HepG2 (cell line): ENCODE data around the gene ALDOA. TPM values are rescaled to one million over a fixed set of nuclear protein-coding genes. Genes with fewer than 3 reads are reported as not detected.

Experiments
- ATF7 ChIP-seq, 2 experiments: fragments of 450-650 bp in 1 of 2; sonication (generic) in 1 of 2; formaldehyde crosslinking in 1 of 2; IDR thresholded peaks; 2 replicates each; pipeline versions ENCODE4 v1.4.0 to v1.6.1; 2016 to 2020; ENCODE audit warnings: antibody characterized with exemption in 1 of 2, mild to moderate bottlenecking in 1 of 2, missing genetic modification reagents in 1 of 2
- CC2D1A ChIP-seq: sonication (generic); formaldehyde crosslinking; IDR thresholded peaks from 2 replicates; pipeline ENCODE4 v1.8.1; 2023; ENCODE audit warnings: mild to moderate bottlenecking, missing genetic modification reagents
- CENPT ChIP-seq: sonication (generic); formaldehyde crosslinking; IDR thresholded peaks from 2 replicates; pipeline ENCODE4 v1.8.0; 2022; ENCODE audit warnings: low read depth, mild to moderate bottlenecking, moderate library complexity, missing genetic modification reagents
- FOXP1 ChIP-seq, 2 experiments: fragments of 450-650 bp in 1 of 2; IDR thresholded peaks; 2 replicates each; pipeline ENCODE4 v1.6.1; 2017 to 2018; ENCODE audit warnings: antibody characterized with exemption in 1 of 2
- JARID2 ChIP-seq: sonication (generic); formaldehyde crosslinking; IDR thresholded peaks from 2 replicates; pipeline ENCODE4 v1.8.1; 2023; ENCODE audit warnings: missing genetic modification reagents, inconsistent platforms; ENCODE audit not compliant: insufficient replicate concordance
- MAZ ChIP-seq, 2 experiments: sonication (generic) in 1 of 2; formaldehyde crosslinking in 1 of 2; IDR thresholded peaks; 2 replicates each; pipeline versions ENCODE4 v1.5.0 to v1.6.1; 2012 to 2020; ENCODE audit warnings: low read depth in 2 of 2, mild to moderate bottlenecking in 2 of 2, borderline replicate concordance in 1 of 2, improper control_type of control experiment in 1 of 2, low read length in 1 of 2, missing genetic modification reagents in 1 of 2, moderate library complexity in 1 of 2
- NONO ChIP-seq, 2 experiments: fragments of 450-650 bp in 1 of 2; sonication (generic) in 1 of 2; formaldehyde crosslinking in 1 of 2; IDR thresholded peaks in 1 of 2; conservative IDR thresholded peaks in 1 of 2; 2 replicates each; pipeline versions ENCODE4 v1.6.1 to v1.8.0; 2017 to 2022; ENCODE audit warnings: mild to moderate bottlenecking in 1 of 2, missing genetic modification reagents in 1 of 2, moderate library complexity in 1 of 2
- POLR2A ChIP-seq, 2 experiments: IDR thresholded peaks; 2 replicates each; pipeline ENCODE4 v1.6.1; 2011; ENCODE audit warnings: low read depth in 2 of 2, low read length in 2 of 2, mild to moderate bottlenecking in 1 of 2, moderate library complexity in 1 of 2; ENCODE audit not compliant: insufficient read depth in 1 of 2
- SIN3B ChIP-seq: fragments of 150-350 bp; IDR thresholded peaks from 2 replicates; pipeline ENCODE4 v1.6.1; 2014; ENCODE audit warnings: low read length
- SMARCE1 ChIP-seq: fragments of 450-650 bp; IDR thresholded peaks from 2 replicates; pipeline ENCODE4 v1.6.1; 2017; ENCODE audit warnings: borderline replicate concordance
- SNAPC2 ChIP-seq: sonication (generic); formaldehyde crosslinking; IDR thresholded peaks from 2 replicates; pipeline ENCODE4 v1.8.1; 2022; ENCODE audit warnings: mild to moderate bottlenecking, missing genetic modification reagents
- TSC22D2 ChIP-seq: sonication (generic); formaldehyde crosslinking; IDR thresholded peaks from 2 replicates; pipeline ENCODE4 v1.5.1; 2020; ENCODE audit warnings: missing genetic modification reagents, mild to moderate bottlenecking, borderline replicate concordance
- ZBTB8A ChIP-seq: sonication (generic); formaldehyde crosslinking; IDR thresholded peaks from 2 replicates; pipeline ENCODE4 v1.4.0; 2020; ENCODE audit warnings: mild to moderate bottlenecking, low read depth, missing genetic modification reagents, borderline replicate concordance
- ZC3H13 ChIP-seq: sonication (generic); formaldehyde crosslinking; IDR thresholded peaks from 2 replicates; pipeline ENCODE4 v1.8.1; 2023; ENCODE audit warnings: mild to moderate bottlenecking, missing genetic modification reagents, moderate library complexity
- ZNF235 ChIP-seq: sonication (generic); formaldehyde crosslinking; IDR thresholded peaks from 2 replicates; pipeline ENCODE4 v1.8.1; 2023; ENCODE audit warnings: mild to moderate bottlenecking, missing genetic modification reagents, borderline replicate concordance
- ZNF337 ChIP-seq: sonication (generic); formaldehyde crosslinking; IDR thresholded peaks from 2 replicates; pipeline ENCODE4 v1.5.1; 2020; ENCODE audit warnings: missing genetic modification reagents, low read depth, mild to moderate bottlenecking, borderline replicate concordance
- ZNF441 ChIP-seq: sonication (generic); formaldehyde crosslinking; IDR thresholded peaks from 2 replicates; pipeline ENCODE4 v1.7.0; 2021; ENCODE audit warnings: missing genetic modification reagents, borderline replicate concordance
- ZNF501 ChIP-seq: sonication (generic); formaldehyde crosslinking; IDR thresholded peaks from 2 replicates; pipeline ENCODE4 v1.5.1; 2020; ENCODE audit warnings: mild to moderate bottlenecking, moderate library complexity, missing genetic modification reagents
- ZNF572 ChIP-seq: sonication (generic); formaldehyde crosslinking; IDR thresholded peaks from 2 replicates; pipeline ENCODE4 v1.5.1; 2020; ENCODE audit warnings: mild to moderate bottlenecking, missing genetic modification reagents
- ZNF782 ChIP-seq: sonication (generic); formaldehyde crosslinking; IDR thresholded peaks from 2 replicates; pipeline ENCODE4 v1.4.0; 2020; ENCODE audit warnings: missing genetic modification reagents, mild to moderate bottlenecking, borderline replicate concordance
- ZSCAN12 ChIP-seq: sonication (generic); formaldehyde crosslinking; IDR thresholded peaks from 2 replicates; pipeline ENCODE4 v1.9.0; 2021; ENCODE audit warnings: mild to moderate bottlenecking, missing genetic modification reagents
- polyA plus RNA-seq, 8 experiments: library from polyadenylated mRNA; depleted of rRNA in 3 of 8; stranded (reverse) in 7 of 8; unstranded in 1 of 8; fragments of >200 nt; fragmentation: Illumina TruSeq in 4 of 8; extraction: Trizol in 4 of 8; gene quantifications; 2 replicates each; pipeline versions ENCODE4 v1.2.1 to v1.2.3, GENCODE V29; 2011 to 2016; ENCODE audit warnings: low read depth in 4 of 8, missing spikeins in 1 of 8, mixed read lengths in 1 of 8; ENCODE audit not compliant: insufficient read depth in 1 of 8
- total RNA-seq, 5 experiments: library from RNA; depleted of rRNA; stranded (reverse); fragments of >200 nt; fragmentation: Illumina TruSeq; extraction: Trizol; gene quantifications; 2 replicates each; pipeline ENCODE4 v1.2.3, GENCODE V29; 2016; ENCODE audit warnings: low read depth in 1 of 5
- TF ChIP-seq, protein P1 (sequence below): sonication (generic); formaldehyde crosslinking; IDR thresholded peaks from 2 replicates; pipeline ENCODE4 v1.4.0; 2020; ENCODE audit warnings: missing genetic modification reagents
- TF ChIP-seq, protein P2 (sequence below): sonication (generic); formaldehyde crosslinking; IDR thresholded peaks from 2 replicates; pipeline ENCODE4 v1.5.0; 2020; ENCODE audit warnings: mild to moderate bottlenecking, missing genetic modification reagents
- TF ChIP-seq, protein P3 (sequence below): sonication (generic); formaldehyde crosslinking; IDR thresholded peaks from 2 replicates; pipeline ENCODE4 v1.8.0; 2023; ENCODE audit warnings: mild to moderate bottlenecking, missing genetic modification reagents

The ALDOA gene
- total and polyA plus RNA-seq, 2 of the 13 experiments (the other 11 are each of a cell fraction or from before 2014, with no cell fraction given): 925 to 1,884 TPM

DNA sequence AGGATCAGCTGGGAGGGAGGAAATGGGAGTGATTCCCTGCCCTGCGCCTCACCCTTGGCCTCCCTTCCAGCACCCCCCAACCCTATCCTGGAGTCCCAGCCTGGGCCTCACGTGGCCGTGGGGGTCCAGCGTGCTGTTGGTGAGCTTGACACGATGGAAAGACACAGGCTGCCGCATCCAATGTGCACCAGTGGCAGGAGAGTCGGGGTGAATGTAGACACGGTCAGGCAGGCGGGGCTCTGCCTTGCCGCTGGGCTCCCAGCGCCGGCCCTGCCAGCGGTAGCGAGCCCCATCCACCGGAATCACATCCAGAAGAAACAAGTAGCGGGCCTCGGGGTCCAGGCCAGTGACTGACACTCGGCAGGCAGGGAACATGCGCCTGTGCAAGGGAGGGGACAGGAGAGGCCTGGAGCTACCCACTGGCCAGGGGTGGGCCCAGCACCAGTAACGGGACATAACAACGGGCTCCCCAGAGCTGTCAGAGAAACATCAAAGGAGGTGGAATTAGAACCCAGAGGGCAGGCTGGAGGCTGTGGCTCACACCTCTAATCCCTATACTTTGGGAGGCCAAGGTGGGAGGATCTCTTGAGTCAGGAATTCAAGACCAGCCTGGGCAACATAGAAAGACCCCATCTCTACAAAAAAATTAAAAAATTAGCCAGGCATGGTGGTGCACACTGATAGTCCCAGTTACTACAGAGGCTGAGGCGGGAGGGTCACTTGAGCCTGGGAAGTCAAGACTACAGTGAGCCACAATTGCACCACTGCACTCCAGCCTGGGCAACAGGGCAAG, 23.5 kb downstream of the ALDOA start (continued):
- TF ChIP-seq ZNF501: no peak
- TF ChIP-seq CENPT (CRISPR knock-in tag): no peak
- TF ChIP-seq ZBTB8A (CRISPR knock-in tag): no peak
- TF ChIP-seq SIN3B: no peak
- no peak for TF ChIP-seq NONO (IDR thresholded peaks at IDR 0.05)
- 0 out of 2 replicates have a peak, but pooled peaks have one; percentile 26 for TF ChIP-seq NONO (CRISPR knock-in tag; conservative IDR thresholded peaks at IDR 0.05)
- no peak for TF ChIP-seq SNAPC2 (CRISPR knock-in tag)
- TF ChIP-seq, protein P1, sequence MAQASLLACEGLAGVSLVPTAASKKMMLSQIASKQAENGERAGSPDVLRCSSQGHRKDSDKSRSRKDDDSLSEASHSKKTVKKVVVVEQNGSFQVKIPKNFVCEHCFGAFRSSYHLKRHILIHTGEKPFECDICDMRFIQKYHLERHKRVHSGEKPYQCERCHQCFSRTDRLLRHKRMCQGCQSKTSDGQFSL (CRISPR knock-in tag): peak; percentile 79
- no peak for TF ChIP-seq CC2D1A (CRISPR knock-in tag)
- peak; percentile 72; the same call in 1 of the 2 replicates for TF ChIP-seq ZNF572 (CRISPR knock-in tag)
- no peak for TF ChIP-seq ZNF782 (CRISPR knock-in tag)
- no peak for TF ChIP-seq ZNF235 (CRISPR knock-in tag)
- TF ChIP-seq SMARCE1: no peak
- no peak for TF ChIP-seq ZC3H13 (CRISPR knock-in tag)
- TF ChIP-seq ATF7 (IDR thresholded peaks at IDR 0.05): no peak
- no peak for TF ChIP-seq ATF7 (CRISPR knock-in tag; IDR thresholded peaks at IDR 0.05)
- TF ChIP-seq ZSCAN12 (CRISPR knock-in tag): no peak
- TF ChIP-seq ZNF441: no peak
- TF ChIP-seq TSC22D2 (CRISPR knock-in tag): no peak
- no peak for TF ChIP-seq JARID2 (CRISPR knock-in tag)
- TF ChIP-seq, protein P2, sequence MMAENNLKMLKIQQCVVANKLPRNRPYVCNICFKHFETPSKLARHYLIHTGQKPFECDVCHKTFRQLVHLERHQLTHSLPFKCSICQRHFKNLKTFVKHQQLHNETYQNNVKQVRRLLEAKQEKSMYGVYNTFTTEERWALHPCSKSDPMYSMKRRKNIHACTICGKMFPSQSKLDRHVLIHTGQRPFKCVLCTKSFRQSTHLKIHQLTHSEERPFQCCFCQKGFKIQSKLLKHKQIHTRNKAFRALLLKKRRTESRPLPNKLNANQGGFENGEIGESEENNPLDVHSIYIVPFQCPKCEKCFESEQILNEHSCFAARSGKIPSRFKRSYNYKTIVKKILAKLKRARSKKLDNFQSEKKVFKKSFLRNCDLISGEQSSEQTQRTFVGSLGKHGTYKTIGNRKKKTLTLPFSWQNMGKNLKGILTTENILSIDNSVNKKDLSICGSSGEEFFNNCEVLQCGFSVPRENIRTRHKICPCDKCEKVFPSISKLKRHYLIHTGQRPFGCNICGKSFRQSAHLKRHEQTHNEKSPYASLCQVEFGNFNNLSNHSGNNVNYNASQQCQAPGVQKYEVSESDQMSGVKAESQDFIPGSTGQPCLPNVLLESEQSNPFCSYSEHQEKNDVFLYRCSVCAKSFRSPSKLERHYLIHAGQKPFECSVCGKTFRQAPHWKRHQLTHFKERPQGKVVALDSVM: peak; percentile 89
- TF ChIP-seq, protein P3, sequence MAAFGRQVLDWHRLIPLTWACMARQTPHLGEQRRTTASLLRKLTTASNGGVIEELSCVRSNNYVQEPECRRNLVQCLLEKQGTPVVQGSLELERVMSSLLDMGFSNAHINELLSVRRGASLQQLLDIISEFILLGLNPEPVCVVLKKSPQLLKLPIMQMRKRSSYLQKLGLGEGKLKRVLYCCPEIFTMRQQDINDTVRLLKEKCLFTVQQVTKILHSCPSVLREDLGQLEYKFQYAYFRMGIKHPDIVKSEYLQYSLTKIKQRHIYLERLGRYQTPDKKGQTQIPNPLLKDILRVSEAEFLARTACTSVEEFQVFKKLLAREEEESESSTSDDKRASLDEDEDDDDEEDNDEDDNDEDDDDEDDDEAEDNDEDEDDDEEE (CRISPR knock-in tag): peak; percentile 41; the same call in 1 of the 2 replicates
- TF ChIP-seq POLR2A (IDR thresholded peaks at IDR 0.05; ENCODE audit: insufficient read depth in 1 of 2, low read depth in 2 of 2, low read length in 2 of 2): no peak
- no peak for TF ChIP-seq MAZ (IDR thresholded peaks at IDR 0.05; ENCODE audit: borderline replicate concordance, low read depth, low read length)
- no peak for TF ChIP-seq MAZ (CRISPR knock-in tag; IDR thresholded peaks at IDR 0.05; ENCODE audit: low read depth)
- no peak for TF ChIP-seq ZNF337 (CRISPR knock-in tag)
- no peak for TF ChIP-seq FOXP1 (IDR thresholded peaks at IDR 0.05)
- no peak for TF ChIP-seq FOXP1 (CRISPR knock-in tag; IDR thresholded peaks at IDR 0.05)
